ENCODE data around the gene MYO5C.

GRCh38 chr15:52283281-52283680, 12.3 kb downstream of the MYO5C start:
- TF ChIP-seq CTCF (IDR thresholded peaks at IDR 0.05) (no peak), POLR2A (IDR thresholded peaks at IDR 0.05) (no peak)

All from uterus (tissue), 2 donors.